MCF 10A (cell line): Measurements from ENCODE around the gene MDH2. TPM values are rescaled to one million over a fixed set of nuclear protein-coding genes. Genes with fewer than 3 reads are reported as not detected.
"Not testable (repeated sequence)": the region's sequence is repeated elsewhere in the genome, so short reads cannot be mapped to it uniquely, and the experiment has no call there.

Source experiments
- BruUV-seq: library from RNA; stranded (reverse); fragments of 400-500 nt; replicated peaks from 2 replicates; lab custom pipeline; 2021; lab: Mats Ljungman, UMichigan
- CTCF ChIA-PET: fragments of 300-600 bp; sonication (Branson Sonifier 250); formaldehyde crosslinking; extraction: SDS; loops from one replicate; lab custom pipeline; 2021; ENCODE audit warnings: antibody characterized with exemption, inconsistent platforms; lab: Yijun Ruan, JAX
- POLR2A ChIA-PET: fragments of 300-600, 350-650 bp; sonication (Branson Sonifier 250); formaldehyde crosslinking; extraction: SDS; loops from one replicate; lab custom pipeline; 2020; ENCODE audit warnings: antibody characterized with exemption, inconsistent platforms; lab: Yijun Ruan, JAX
- DNase-seq: peaks from one replicate; pipeline ENCODE4 v3.0.0-alpha.2; 2018; ENCODE audit not compliant: unreplicated experiment
- H3K27ac Mint-ChIP-seq: one replicate; pipeline ENCODE4 v1.8.0; 2022; ENCODE audit warnings: mild to moderate bottlenecking, low read depth, mixed read lengths; ENCODE audit not compliant: unreplicated experiment
- H3K27me3 Mint-ChIP-seq: one replicate; pipeline ENCODE4 v1.8.0; 2022; ENCODE audit warnings: mixed read lengths; ENCODE audit not compliant: insufficient read depth, unreplicated experiment
- H3K36me3 Mint-ChIP-seq: one replicate; pipeline ENCODE4 v1.8.0; 2022; ENCODE audit warnings: mild to moderate bottlenecking, moderate library complexity, mixed read lengths; ENCODE audit not compliant: insufficient read depth, unreplicated experiment
- H3K4me1 Mint-ChIP-seq: one replicate; pipeline ENCODE4 v1.8.0; 2022; ENCODE audit warnings: mixed read lengths; ENCODE audit not compliant: insufficient read depth, unreplicated experiment
- H3K4me3 Mint-ChIP-seq: one replicate; pipeline ENCODE4 v1.8.0; 2022; ENCODE audit warnings: mild to moderate bottlenecking, moderate library complexity, mixed read lengths; ENCODE audit not compliant: unreplicated experiment
- H3K9me3 Mint-ChIP-seq: one replicate; pipeline ENCODE4 v1.8.0; 2022; ENCODE audit warnings: mixed read lengths; ENCODE audit not compliant: unreplicated experiment
- CTCF ChIP-seq: fragments of 200-600 bp; IDR thresholded peaks from one replicate; pipeline ENCODE4 v1.8.0; 2022; ENCODE audit warnings: antibody characterized with exemption, mild to moderate bottlenecking; ENCODE audit not compliant: unreplicated experiment
- intact Hi-C: fragments of 100-400 bp; cut with micrococcal nuclease; formaldehyde crosslinking; loops from 2 replicates; pipeline ENCODE4 v1.14.1; 2022
- total RNA-seq: library from RNA; stranded (reverse); gene quantifications from 2 replicates; pipeline ENCODE4 v1.2.3, GENCODE V29; 2022

MDH2 gene
- total RNA-seq, 1 experiment from 2014 or later, result 328 TPM

- Mint-ChIP-seq H3K36me3 (peaks cover 83% of the 10 kb centered on the region), H3K4me1 (peaks cover 15% of the 10 kb centered on the region), H3K27ac (no peak overlapping the region), H3K27me3 (no peaks in the 10 kb centered on the region), H3K9me3 (no peaks in the 10 kb centered on the region), H3K4me3 (no peak overlapping the region)
- CTCF ChIA-PET, result interaction anchor here (2.2 kb wide), 1 partner anchor 13 kb away, joined by 10 read pairs; no protein-coding TSS in a partner anchor
- BruUV-seq, result no TSS peak
- no peak for TF ChIP-seq CTCF
- no peak for DNase-seq
- intact Hi-C loops, result no loop called here
- POLR2A ChIA-PET, result interaction anchor here (1.1 to 2.8 kb wide), 3 partner anchors 9 to 235 kb away, joined by 3 to 16 read pairs (median 7); partner anchors contain the start of genes MDH2 and STYXL1
These were observed 8.3 kb downstream of the MDH2 start for GRCh38 chr7:76056241-76056640.

- H3K9me3 Mint-ChIP-seq, result no peaks in the 10 kb centered on the region
- H3K27ac Mint-ChIP-seq, result no peak overlapping the region
- H3K4me1 Mint-ChIP-seq, result peaks cover 15% of the 10 kb centered on the region
- TF ChIP-seq CTCF, result no peak
- POLR2A ChIA-PET, result no interaction called here
- H3K36me3 Mint-ChIP-seq, result peaks cover 83% of the 10 kb centered on the region
- BruUV-seq, result no TSS peak
- H3K27me3 Mint-ChIP-seq, result no peaks in the 10 kb centered on the region
- intact Hi-C loops, result no loop called here
- no peak overlapping the region for H3K4me3 Mint-ChIP-seq
- no peak for DNase-seq
- CTCF ChIA-PET, result interaction anchor here (2.2 kb wide), 1 partner anchor 12 kb away, joined by 10 read pairs; no protein-coding TSS in a partner anchor
These were observed 9.4 kb downstream of the MDH2 start for GRCh38 chr7:76057103-76057812.

GRCh38 chr7:76057813-76058145 is 9.9 kb downstream of the MDH2 start:
- TF ChIP-seq CTCF, result no peak
- Mint-ChIP-seq H3K9me3 (no peaks in the 10 kb centered on the region), H3K36me3 (peaks cover 84% of the 10 kb centered on the region), H3K27me3 (no peaks in the 10 kb centered on the region), H3K4me1 (peaks cover 13% of the 10 kb centered on the region), H3K4me3 (no peak overlapping the region), H3K27ac (no peak overlapping the region)
- DNase-seq, result no peak
- intact Hi-C loops, result no loop called here
- BruUV-seq, result no TSS peak
- ChIA-PET CTCF (interaction anchor here (1.0 kb wide), 1 partner anchor 142 kb away, joined by 3 read pairs; no protein-coding TSS in a partner anchor), POLR2A (no interaction called here)

- H3K4me3 Mint-ChIP-seq, intact Hi-C loops, H3K4me1 Mint-ChIP-seq, H3K9me3 Mint-ChIP-seq, H3K27ac Mint-ChIP-seq, DNase-seq, H3K27me3 Mint-ChIP-seq, BruUV-seq, POLR2A ChIA-PET: not testable (repeated sequence)
- peaks cover 88% of the 10 kb centered on the region for H3K36me3 Mint-ChIP-seq
- CTCF ChIA-PET, result interaction anchor here (0.6 to 1.5 kb wide), 3 partner anchors 9 to 143 kb away, joined by 3 read pairs; no protein-coding TSS in a partner anchor
These were observed 10.8 kb downstream of the MDH2 start for GRCh38 chr7:76058745-76059144.
